GM18867 (cell line): ENCODE data around the gene KCTD2.
"Not testable (repeated sequence)": the region's sequence is repeated elsewhere in the genome, so short reads cannot be mapped to it uniquely, and the experiment has no call there.

ENCODE experiments used
- ATAC-seq: cut with Tn5 transposase; IDR thresholded peaks from one replicate; pipeline ENCODE4 v1.9.1; 2021; ENCODE audit warnings: mild to moderate bottlenecking, moderate library complexity; ENCODE audit not compliant: unreplicated experiment

KCTD2 gene

DNA sequence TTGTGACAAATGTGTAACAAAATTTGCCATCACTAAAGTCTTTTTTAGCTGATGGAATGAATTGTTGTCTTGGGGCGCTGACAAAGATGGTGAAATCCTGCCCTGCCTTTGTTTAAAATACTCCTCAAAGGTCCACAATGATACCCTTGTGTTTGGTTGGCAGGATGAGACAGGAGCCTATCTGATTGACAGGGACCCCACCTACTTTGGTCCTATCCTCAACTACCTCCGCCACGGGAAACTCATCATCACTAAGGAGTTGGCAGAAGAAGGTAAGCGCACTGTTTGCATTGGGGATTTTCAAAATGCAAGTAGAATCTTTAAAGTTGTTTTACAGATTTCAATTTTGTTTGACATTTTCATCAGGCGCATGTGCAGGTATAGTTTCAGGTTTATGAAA, 2.0 kb downstream of the KCTD2 start:
- no peak for ATAC-seq

DNA sequence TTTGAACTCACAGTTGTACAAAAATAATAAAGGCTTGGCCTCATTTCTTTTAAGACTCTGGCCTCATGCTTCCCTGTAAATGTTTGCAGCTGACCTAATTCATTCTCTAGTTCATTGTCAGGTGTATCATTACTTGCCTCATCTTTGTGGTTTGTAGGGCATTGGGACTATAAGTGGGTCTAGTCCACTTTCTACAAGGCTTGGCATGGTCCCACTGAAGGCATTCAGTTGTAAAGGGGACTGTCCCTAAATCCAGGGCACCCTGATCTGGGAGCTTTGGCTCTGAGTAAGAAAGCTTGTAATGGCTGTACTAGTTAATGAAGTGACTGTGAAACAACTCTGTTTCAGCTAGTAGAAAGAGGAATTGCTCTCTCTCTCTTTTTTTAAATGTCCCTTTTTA, 2.7 kb downstream of the KCTD2 start:
- no peak for ATAC-seq

DNA sequence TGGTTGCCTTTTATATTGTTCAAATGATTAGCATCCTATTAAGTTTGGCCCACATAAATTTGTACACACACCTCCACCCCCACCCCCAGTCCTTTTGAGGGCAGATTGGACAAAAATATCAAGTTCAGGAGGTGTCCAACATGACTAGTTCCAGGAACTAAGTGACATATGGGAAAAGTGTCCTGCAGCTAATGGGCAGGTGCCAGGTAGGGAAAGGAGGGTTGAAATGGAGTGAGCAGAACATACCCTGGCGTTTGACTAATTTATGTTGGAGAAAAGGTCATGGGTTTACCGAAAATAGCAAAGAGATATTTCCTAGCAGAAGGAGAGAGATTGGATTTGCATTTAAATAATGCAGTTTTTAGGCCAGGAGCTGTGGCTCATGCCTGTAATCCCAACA, 4.9 kb downstream of the KCTD2 start:
- no peak for ATAC-seq

DNA sequence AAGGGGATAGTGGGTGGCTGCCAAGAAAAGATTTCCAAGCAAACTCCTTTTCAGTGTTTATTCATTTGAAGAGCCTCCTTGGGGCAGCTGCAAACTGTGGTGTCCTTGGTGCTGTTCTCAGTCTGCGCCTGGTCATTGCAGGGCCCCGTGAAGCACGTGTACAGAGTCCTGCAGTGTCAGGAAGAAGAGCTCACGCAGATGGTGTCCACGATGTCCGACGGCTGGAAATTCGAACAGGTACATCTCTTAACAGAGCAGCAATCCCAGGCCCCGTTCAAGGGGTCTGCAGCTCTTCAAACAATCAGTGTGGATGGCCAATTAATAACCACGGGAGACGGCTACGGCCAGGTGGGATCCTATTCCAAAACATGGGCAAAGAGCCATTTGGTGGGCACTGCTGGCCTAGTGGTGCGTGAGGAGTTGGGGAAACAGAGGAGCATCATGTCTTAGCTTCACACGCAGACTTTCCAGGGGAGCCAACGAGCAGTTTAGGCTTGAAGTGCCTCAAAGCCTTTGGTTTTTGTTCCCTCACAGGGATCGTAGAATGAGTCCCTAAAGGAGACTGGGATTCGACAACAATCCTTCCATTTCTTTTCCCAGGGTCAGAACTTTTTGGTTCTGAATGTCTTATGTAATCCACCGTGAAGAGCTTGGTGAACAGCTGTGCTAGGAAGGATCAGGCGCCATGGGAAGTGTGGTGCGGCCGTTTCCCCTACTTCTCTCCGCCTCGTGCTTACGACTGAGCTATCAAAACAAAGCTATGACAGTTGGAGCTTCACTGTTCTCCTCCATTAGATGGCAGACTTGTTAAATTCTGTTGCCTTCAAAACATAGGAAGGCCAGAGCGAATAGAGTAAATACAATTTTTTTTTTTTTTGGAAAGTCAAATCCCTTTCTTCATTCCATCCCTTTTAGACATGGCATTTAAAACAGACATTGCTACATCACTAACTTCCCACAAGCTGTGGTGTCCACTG, 12.6 kb downstream of the KCTD2 start:
- ATAC-seq, result no peak

DNA sequence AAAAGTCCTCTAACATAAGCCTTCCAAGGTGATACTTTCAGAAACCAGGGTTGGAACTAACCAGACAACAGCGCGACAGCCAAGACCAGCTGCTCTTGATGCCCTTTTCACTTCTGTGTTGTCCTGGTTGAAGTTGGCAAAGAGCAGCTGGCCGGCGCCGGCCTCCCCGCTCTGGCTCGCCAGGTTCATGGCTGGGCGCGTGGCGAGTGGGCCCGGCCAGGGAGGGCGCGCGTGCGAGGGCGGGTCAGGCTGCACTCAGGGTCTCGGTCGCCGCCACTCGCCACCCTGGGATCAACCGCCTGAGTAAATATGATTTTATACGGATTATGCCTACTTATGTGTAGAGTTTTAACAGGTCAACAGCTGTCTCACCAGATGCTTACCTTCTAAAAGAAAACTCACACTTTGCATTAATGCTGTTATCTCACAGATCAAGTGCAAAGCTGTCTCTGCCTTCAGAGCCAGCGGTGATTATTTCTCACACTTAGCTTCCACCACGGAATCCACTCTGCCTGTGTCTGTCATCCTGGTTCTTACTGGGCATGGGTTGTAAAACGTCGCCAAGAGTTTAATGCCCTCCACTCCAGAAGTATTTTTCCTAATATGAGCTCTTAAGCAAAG, 13.5 kb downstream of the KCTD2 start:
- ATAC-seq, result no peak

DNA sequence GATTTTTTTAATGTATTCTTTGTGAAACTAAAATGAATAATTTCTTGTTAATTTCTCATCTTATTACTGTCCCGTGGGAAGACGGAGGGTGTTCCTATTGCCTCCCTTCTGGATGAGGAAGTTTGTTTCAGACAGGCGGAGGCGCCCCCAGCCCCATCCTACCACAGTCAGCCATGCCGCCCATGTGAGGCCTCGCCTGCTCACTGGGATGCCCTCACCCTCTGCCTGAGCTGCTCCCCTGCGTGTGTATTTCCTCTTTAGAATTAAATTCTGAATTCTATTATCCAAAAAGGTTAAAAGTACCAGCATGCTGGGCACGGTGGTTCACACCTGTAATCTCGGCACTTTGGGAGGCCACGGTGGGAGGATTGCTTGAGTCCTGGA, 14.0 kb downstream of the KCTD2 start:
- no peak for ATAC-seq

DNA sequence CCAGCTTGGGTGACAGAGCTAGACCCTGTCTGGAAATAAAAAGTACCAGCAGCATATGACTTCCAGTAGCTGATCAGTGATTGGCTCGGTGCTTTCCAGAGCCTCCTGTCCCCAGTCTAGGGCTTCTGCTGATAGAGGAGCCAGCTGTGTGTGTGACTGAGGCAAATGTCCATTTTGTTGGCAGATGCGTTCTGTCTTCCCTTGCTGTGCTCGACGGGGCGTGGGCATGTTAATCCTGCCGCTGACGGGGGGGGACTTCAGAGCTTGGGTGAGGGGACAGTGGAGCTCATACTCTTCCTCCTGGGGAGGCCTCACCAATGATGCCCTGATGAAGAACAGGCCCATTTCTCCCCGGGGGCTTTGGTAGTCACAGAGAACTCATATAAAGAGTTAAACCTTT, 14.6 kb downstream of the KCTD2 start:
- ATAC-seq, result no peak

DNA sequence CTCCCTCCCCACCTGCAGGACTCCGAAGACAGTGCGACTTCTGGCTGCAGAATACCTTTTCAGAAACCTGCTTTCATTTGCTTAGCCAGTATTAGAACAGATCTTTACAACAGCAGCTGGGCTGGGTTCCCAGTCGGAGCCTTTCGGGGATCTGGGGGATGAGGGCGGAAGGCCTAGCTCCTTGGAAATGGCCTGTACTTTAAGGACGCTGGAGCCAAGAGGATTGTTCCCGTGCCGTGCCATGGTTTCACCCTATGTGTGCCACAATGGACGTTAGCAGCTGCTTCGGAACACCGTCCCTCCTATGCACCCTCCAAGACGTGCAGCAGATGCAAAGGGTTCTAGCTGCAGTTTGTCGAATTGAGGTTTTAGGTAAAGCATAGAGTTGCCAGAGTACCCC, 16.2 kb downstream of the KCTD2 start:
- no peak for ATAC-seq

DNA sequence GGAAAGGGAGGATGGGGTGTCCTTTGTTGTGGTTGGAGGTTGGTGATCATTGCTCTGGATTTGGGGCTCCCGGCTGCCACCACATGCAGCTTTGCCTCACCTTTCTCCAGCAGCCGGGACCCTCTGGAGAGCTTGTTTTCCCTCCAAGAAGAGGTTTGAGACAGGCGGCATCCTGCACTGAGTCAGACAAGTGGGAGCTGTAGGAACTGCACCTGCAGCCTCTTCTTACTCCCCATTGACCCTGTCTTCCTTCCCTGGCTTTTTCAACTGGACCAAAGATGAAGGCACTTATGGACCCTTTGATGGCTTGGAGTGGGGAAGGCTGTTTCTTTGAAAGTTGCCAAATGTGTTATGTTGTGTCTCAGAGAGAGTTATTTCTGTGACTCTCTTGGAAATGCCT, 16.6 kb downstream of the KCTD2 start:
- ATAC-seq, result no peak

DNA sequence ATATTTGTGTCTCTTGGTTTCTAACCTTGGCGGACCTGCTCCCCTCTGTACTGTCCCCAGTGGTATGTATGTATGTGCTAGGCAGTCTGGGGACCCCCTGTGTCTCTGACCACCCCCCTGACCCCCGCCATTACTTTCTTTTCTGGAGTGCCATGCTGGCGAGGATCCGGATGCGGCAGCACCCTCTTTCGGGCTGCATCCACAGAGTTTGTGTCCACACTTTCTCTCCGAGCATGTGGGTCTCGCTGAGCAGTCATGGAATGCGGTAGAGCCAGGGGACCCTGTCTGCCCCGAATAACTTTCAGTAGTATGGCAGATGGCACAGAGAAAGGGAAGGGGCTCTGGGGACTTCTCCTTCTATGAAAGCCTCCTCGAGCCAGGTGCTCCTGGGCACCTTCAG, 17.0 kb downstream of the KCTD2 start:
- no peak for ATAC-seq

DNA sequence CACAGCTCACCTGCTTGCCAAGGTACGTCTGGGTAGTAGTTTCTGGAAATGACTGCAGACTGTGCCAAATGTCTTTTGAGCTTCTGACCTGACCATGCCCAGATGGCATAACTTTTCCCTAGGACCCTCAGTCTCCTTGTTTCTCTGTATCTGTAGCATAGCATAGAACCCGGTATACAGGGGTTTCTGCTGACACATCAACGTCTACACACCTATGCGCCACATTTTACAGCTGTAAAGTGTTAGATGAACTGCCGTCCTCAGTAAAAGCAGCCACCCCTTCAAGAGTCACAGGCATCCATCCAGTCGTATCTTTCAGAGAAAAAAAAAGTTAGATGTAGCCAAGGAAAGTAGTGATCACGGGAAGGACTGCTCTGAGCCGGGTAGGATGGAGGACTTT, 17.4 kb downstream of the KCTD2 start:
- ATAC-seq, result no peak

DNA sequence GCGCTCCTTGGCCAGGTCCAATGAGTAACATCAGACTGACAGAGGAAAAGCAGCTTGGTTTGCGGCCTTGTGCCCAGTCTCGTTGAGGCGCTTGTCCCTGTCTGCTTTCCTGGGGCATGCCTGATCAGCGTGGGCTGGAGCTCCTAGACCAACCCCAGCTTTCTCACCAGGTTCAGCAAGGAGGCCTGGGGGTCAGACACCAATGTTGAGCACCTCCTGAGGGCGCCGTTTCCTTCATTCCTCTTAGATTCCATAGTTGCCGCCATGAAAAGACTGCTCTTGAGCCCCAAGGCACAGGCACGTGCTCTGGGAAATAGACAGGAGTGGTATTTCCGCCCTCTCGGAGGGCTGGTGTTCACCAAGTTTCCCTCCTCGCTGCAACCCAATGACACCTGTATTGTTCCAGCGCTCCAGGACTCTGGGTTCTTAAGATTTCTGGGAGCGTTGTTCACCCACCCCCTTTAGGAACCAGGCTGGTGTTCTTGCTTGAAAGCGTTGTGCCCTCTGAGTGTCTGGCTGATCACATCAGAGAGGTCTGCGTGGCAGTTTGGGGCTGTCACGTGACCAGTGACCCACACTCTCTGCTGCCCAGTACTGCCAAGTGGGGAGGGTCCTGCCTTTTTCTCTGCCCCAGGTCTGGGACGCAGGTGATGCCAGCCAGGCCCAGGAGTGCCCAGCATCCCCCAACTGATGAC, 18.0 kb downstream of the KCTD2 start:
- ATAC-seq, result no peak

DNA sequence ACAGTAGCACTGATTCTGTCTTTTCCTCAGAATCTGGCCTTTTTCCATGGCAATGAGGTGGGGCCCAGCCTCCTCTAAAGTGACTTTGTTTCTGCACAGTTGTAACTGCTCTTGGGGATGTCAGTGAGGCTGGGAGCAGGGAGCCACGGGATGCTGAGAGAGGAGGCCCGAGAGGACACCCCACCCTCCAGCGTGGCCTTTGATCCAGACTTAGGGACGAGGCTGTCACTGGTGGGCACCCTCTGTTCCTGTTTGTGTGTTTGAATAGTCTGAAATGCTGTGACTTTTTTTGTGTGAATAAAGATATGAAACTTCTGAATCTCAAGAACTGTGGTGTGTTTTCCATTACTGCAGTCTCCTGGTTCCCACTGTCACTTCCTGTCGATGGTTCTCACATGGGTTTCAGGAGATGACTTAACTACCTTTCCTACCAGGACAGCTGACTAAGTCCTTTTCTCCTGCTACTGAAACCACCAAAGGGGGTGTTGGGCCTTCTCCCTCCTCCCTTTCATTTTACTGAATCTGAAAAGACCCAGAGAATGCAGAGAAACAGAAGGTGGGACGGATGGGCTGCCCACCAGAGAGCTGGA, 18.6 kb downstream of the KCTD2 start:
- ATAC-seq, result no peak

DNA sequence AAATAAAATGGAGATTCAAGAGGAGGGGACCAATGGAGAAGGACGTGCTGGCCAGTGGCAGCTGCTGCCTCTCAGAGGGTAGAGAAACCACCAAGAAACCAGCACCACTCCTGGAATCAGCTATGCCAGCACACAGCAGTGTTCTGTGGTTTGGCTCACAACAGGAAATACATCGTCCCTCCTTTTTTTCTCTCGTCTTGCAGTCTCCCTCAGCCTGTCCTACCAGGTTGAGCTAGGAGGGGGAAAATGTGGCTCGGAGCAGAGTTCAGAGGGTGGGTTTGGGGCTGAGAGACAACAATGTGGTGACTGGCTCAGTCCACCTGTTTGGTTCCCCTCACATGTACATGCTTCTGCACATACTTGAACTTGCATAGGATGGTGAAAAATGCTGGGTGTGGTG, 20.8 kb downstream of the KCTD2 start:
- ATAC-seq, result no peak

DNA sequence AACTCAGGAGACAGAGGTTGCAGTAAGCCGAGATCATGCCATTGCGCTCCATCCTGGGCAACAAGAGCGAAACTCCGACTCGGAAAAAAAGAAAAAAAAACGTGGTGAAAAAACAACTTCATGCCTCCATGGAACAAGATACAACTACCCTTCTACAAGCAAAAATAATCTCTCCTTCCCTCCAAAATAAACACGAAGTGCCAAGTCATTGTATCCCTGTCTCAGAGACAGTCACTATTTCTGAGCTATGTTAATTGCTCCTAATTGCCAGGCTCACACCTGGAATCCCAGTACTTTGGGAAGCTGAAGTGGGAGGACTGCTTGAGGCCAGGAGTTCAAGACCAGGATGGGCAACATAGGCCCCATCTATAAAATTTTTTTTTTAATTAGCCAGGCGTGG, 21.7 kb downstream of the KCTD2 start:
- no peak for ATAC-seq

DNA sequence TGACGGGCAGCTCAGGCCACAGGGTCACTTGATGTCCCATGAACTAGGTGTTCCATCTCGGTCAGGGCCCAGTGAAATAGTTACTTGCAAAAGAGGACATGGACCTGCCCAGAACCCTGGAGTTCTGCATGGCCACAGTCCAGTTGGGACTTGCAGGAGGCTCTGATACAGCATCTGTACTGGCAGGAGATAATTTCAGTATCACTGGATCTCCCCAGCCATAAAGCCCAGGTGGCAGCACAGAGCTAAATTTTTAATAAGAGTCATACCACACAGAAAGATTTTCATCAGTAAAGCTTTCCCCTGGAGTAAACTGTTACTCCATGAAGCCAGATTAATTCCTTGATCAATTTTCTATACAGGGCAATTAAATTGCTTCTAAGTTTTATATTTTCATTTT, 22.8 kb downstream of the KCTD2 start:
- no peak for ATAC-seq

DNA sequence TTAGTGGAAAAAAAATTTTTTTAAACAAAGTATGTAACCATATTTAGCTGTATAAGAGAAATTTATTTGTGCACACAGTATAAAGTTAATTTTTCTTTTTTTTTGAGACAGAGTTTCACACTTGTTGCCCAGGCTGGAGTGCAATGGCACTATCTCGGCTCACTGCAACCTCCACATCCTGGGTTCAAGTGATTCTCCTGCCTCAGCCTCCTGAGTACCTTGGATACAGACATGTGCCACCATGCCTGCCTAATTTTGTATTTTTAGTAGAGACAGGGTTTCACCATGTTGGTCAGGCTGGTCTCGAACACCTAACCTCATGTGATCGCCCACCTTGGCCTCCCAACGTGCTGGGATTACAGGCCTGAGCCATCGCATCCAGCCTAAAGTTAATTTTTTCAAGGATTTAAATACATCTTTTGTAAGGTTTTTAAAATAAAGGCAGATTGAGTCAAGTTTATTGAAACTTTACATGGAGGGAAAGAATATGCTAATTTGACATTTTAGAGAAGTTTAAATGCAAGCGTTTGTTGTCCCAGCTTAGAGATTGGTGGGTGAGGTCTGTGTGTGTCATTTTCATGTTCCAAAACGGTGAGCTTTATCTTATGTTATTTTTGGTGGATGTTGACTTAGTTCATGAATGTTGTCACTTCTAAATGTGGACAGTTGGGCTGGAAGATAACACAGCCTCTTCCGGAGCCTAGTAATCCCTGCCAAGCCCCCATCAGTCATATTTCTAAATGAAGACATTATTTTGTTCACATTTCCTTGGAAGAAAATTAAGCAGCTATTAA, 24.6 kb downstream of the KCTD2 start:
- ATAC-seq, result not testable (repeated sequence)

DNA sequence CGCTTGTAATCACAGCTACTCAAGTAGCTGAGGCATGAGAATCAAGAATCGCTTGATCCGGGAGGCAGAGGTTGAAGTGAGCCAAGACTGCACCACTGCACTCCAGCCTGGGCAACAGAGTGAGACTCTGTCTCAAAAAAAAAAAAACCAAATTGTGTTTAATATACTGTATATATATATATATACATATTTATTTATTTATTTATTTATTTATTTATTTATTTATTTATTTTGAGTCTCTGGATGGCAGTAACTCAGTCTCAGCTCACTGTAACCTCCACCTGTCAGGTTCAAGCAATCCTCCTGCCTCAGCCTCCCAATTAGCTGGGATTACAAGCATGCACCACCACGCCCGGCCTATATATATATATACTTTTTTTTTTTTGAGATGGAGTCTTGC, 25.9 kb downstream of the KCTD2 start:
- ATAC-seq, result not testable (repeated sequence)

DNA sequence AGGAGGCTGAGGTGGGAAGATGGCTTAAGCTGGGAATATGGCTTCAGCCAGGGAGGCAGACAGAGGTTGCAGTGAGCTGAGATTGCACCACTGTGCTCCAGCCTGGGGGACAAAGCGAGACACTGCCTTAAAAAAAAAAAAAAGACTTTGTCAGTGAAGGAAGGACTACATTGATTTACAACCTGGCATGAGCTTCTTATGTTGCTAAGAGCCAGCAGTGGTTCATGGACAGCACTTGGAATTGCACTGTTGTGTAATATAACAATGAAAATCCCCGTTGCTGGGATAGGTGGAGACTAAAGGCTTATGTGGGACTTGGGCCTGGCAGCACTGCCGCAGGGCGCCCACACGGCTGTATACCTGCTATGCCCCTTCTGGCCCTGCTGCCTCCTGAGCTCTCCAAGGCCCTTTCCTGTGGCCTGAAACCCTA, 26.6 kb downstream of the KCTD2 start:
- no peak for ATAC-seq

DNA sequence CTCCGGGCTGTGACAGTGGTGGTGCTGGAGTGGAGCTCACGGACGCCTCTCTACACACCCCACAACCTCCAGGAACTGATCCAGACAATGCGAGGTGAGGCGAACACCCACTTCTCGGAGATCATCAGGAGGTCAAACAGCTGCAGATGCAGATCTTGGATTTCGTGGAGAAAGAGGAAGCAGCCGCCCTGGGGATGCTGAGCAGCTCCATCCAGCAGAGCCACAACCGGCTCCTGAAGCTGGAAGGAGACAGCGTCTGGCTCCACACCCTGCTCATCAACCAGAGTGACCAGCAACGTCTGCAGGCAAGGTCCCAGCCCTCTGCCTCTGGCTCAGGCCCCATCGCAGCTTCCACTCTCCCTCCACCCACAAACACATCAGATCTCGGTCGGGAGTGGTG, 27.5 kb downstream of the KCTD2 start:
- ATAC-seq, result no peak
